DND-41 (cell line): Measurements from ENCODE around the gene KRT7.
A peak's percentile ranks its signal among the peaks of the same experiment; 100 is the strongest.
"Not testable (repeated sequence)": the region's sequence is repeated elsewhere in the genome, so short reads cannot be mapped to it uniquely, and the experiment has no call there.

ENCODE experiments used
- ATAC-seq: fragments of 200-7000 bp; cut with Tn5 transposase; 3 replicates; pipeline ENCODE4 v1.9.1; 2021; ENCODE audit warnings: low read depth; ENCODE audit not compliant: insufficient read depth
- DNase-seq: peaks from one replicate; pipeline ENCODE4 v3.0.0-alpha.2; 2020
- H2AFZ ChIP-seq: 2 replicates; pipeline ENCODE4 v1.6.0; 2012; ENCODE audit warnings: low read depth, low read length
- H3K27ac ChIP-seq: 2 replicates; pipeline ENCODE4 v1.5.1; 2012; ENCODE audit warnings: low read length, inconsistent platforms
- H3K27me3 ChIP-seq: fragments of 200-600 bp; sonication (generic); 2 replicates; pipeline ENCODE4 v1.6.0; 2012; ENCODE audit warnings: low read length, mild to moderate bottlenecking, inconsistent platforms; ENCODE audit not compliant: insufficient read depth, poor library complexity
- H3K36me3 ChIP-seq: 2 replicates; pipeline ENCODE4 v1.5.1; 2012; ENCODE audit warnings: low read length, inconsistent platforms; ENCODE audit not compliant: insufficient read depth
- H3K4me1 ChIP-seq: 2 replicates; pipeline ENCODE4 v1.5.1; 2012; ENCODE audit warnings: mild to moderate bottlenecking, low read length; ENCODE audit not compliant: insufficient read depth
- H3K4me2 ChIP-seq: 2 replicates; pipeline ENCODE4 v1.6.0; 2012; ENCODE audit warnings: mild to moderate bottlenecking, moderate library complexity, low read length, inconsistent platforms; ENCODE audit not compliant: insufficient read depth
- H3K4me3 ChIP-seq, 2 experiments: fragments of 200-600 bp in 1 of 2; shearing (Covaris generic) in 1 of 2; 2 replicates each; pipeline ENCODE4 v1.5.1; 2012 to 2016; ENCODE audit warnings: inconsistent platforms in 2 of 2, low read length in 2 of 2, mild to moderate bottlenecking in 2 of 2, low read depth in 1 of 2, moderate library complexity in 1 of 2
- H3K79me2 ChIP-seq: 2 replicates; pipeline ENCODE4 v1.6.0; 2012; ENCODE audit warnings: low read length, inconsistent platforms; ENCODE audit not compliant: insufficient read depth
- H3K9ac ChIP-seq: 2 replicates; pipeline ENCODE4 v1.6.0; 2012; ENCODE audit warnings: low read depth, mild to moderate bottlenecking, inconsistent platforms, low read length, moderate library complexity
- H3K9me3 ChIP-seq: 2 replicates; pipeline ENCODE4 v1.5.1; 2012; ENCODE audit warnings: low read length, moderate library complexity, mild to moderate bottlenecking, inconsistent platforms; ENCODE audit not compliant: insufficient read depth, severe bottlenecking
- H4K20me1 ChIP-seq: 2 replicates; pipeline ENCODE4 v1.6.0; 2012; ENCODE audit warnings: low read length; ENCODE audit not compliant: insufficient read depth
- CTCF ChIP-seq: IDR thresholded peaks from 2 replicates; pipeline ENCODE4 v1.5.1; 2012; ENCODE audit warnings: borderline replicate concordance, low read length, moderate library complexity, mild to moderate bottlenecking; ENCODE audit not compliant: poor library complexity, severe bottlenecking; ENCODE audit errors: extremely low read depth
- EZH2 ChIP-seq: IDR thresholded peaks from 3 replicates; pipeline ENCODE4 v1.6.1; 2012; ENCODE audit warnings: borderline replicate concordance, low read depth, mild to moderate bottlenecking, moderate library complexity, low read length, inconsistent platforms; ENCODE audit not compliant: severe bottlenecking

KRT7 gene

DNA sequence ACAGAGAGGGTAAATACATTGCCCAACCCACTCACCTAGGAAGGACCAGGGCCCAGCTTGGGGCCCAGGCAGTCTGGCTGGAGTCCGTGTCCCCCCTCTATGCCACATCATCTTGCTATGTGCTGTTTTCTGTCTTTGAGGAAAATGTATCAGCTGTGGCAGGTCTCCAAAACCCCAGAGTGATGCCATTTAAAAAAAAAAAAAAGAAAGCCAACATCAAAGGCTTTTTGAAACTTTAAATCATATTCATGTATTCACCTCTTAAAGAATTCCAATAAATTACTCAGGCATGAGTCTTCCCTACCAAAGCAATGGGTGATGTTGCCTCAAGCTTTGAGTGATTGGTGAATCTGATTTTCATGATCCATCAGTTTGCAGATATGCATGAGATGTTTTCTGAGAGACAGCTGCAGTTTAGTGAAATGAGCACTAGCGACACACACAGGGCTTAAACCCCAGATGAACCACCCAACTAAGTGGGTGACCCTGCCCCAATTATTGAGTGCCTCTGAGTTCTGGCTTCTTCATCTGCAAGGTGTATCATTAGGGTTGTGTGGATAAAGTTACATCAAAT lies 52.2 kb downstream of the KRT7 start:
- no peak overlapping the region for H3K9ac ChIP-seq
- no peaks in the 10 kb centered on the region for H3K79me2 ChIP-seq
- H3K4me2 ChIP-seq, result no peak overlapping the region
- DNase-seq (no peak), ATAC-seq (no peak)
- no peak overlapping the region for H3K27ac ChIP-seq
- no peaks in the 10 kb centered on the region for H3K27me3 ChIP-seq
- no peaks in the 10 kb centered on the region for H3K9me3 ChIP-seq
- H3K36me3 ChIP-seq, result no peaks in the 10 kb centered on the region
- no peaks in the 10 kb centered on the region for H3K4me1 ChIP-seq
- H4K20me1 ChIP-seq, result no peaks in the 10 kb centered on the region; the same call in 1 of the 2 replicates
- TF ChIP-seq CTCF, result no peak
- TF ChIP-seq EZH2, result no peak
- H3K4me3 ChIP-seq, result no peak overlapping the region
- H2AFZ ChIP-seq, result no peak overlapping the region

DNA sequence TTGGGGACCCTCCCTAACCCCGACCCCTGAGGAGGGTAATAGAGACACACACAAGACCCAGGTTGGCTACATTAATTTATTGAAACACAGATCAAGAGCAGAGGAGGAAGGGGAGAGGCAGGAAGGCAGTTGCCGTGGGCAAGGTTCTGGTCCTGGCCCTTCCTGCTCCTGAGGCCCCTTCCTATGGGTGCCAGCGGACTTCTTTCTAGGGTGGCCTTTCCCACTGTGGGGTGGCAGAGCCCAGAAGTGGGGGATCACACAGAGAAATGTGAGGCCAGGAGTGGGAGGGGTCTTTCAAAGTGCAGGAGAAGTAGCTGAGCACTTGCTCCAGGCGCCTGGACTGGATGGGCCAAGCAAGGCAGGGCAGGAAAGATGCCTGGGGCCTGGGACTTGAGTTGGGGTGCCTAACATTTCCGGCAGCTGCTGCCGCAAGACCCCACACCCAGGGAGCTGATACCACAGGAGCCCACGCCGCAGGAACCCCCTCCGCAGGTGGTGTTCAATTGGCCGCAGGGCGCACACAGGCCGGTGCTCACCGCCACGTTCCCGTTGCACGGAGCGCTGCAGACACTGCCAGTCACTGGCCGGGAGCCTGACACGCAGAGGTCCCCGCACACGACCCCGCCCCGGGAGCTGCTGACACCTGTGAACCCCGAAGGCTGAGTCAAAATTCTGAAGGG lies 52.9 kb downstream of the KRT7 start:
- Histone ChIP-seq H4K20me1 (no peaks in the 10 kb centered on the region), H2AFZ (no peak overlapping the region), H3K27ac (no peak overlapping the region), H3K79me2 (no peaks in the 10 kb centered on the region), H3K4me3 (no peak overlapping the region), H3K4me2 (no peak overlapping the region), H3K4me1 (no peaks in the 10 kb centered on the region), H3K9me3 (no peaks in the 10 kb centered on the region), H3K9ac (no peak overlapping the region), H3K27me3 (no peaks in the 10 kb centered on the region), H3K36me3 (no peaks in the 10 kb centered on the region)
- TF ChIP-seq EZH2, result no peak
- no peak for TF ChIP-seq CTCF
- DNase-seq, result no peak
- ATAC-seq, result no peak

DNA sequence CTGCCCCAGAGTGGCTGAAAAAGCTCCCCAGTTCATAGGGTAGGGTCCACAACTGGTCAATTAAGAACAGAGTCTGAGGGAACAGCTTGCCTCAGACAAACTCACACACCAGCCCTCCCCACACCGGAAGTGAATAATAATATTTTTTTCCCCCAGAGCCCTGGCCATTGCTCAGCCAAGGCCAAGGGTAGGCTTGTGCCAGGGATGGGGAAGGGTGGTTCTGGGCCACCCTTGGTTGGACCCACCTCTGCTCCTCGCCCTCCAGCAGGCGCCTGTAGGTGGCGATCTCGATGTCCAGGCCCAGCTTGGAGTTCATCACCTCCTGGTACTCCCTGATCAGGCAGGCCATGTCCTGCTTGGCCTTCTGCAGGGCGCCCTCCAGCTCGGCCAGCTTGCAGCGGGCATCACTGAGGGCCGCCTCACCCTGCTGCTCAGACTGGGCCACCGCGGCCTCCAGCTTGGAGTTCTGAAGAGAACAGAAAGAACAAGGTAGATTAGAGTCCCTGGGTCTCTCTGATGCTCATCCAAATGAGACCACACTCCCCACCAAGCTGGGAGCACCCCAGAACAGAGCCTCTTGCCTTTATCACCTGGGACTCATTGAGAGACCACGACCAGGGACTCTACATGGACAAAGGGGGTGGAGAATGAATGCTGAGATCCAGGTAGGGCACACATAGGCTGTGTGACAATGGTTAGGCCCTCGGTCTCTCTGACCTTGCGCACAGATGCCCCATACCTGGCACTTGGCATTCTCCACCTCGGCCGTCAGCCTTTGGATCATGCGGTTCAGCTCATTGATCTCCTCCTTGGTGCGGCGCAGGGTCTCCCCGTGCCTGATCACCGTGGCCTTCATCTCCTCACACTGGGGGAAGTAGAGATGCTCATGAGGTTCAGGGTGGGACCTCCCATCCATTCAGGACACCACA lies 54.1 kb downstream of the KRT7 start:
- not testable (repeated sequence) for H3K9me3 ChIP-seq, H3K36me3 ChIP-seq, H3K9ac ChIP-seq, H2AFZ ChIP-seq, H4K20me1 ChIP-seq, DNase-seq, H3K27ac ChIP-seq, H3K79me2 ChIP-seq, H3K4me1 ChIP-seq, ATAC-seq, H3K4me3 ChIP-seq, H3K4me2 ChIP-seq, H3K27me3 ChIP-seq
- TF ChIP-seq CTCF, result peak; percentile 18

GRCh38 chr12:52287816-52288805 lies 55.1 kb downstream of the KRT7 start:
- DNase-seq, H3K9ac ChIP-seq, H3K27me3 ChIP-seq, H3K27ac ChIP-seq, H2AFZ ChIP-seq, H3K9me3 ChIP-seq, H3K79me2 ChIP-seq, H4K20me1 ChIP-seq, H3K4me3 ChIP-seq, H3K4me1 ChIP-seq, H3K36me3 ChIP-seq, H3K4me2 ChIP-seq: not testable (repeated sequence)
- ATAC-seq, result peak; percentile 52; the same call in 1 of the 3 replicates

DNA sequence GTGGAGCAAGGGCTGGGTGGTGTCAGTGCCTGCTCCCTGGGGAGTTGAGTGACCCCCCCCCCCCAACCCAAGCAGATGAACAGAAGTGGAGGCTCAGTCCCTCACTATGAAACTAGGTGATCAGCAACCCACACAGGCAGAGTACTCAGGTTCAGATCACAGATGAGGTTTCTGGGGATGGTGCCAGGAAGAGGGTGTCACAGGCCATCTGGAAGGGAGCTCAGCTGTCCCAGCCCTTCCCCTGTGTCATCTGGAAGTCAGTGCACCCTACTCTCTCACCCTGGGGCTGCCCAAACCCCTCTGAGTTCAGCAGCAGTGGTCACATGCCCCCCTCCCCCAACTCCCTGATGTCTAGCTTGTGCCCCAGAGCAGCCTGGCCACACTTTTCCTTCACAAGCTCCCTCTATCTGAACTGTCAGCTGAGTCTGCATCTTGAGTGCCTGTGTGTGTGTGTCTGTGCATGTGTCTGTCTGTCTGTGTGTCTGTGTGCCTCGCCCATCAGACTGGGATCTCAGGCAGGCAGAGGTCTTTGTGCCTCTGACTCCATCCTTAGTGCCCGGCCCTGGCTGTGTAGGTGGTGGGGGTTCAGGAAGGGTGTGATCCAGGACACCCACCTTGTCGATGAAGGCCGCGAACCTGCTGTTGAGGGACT lies 57.6 kb downstream of the KRT7 start:
- H4K20me1 ChIP-seq, ATAC-seq: not testable (repeated sequence)

More for the DNA sequence above, 57.6 kb downstream of the KRT7 start:
- not testable (repeated sequence) for H3K4me1 ChIP-seq, H3K4me3 ChIP-seq, H3K4me2 ChIP-seq, DNase-seq, H3K27me3 ChIP-seq, H3K36me3 ChIP-seq, H3K9ac ChIP-seq, H3K79me2 ChIP-seq, H3K27ac ChIP-seq, H2AFZ ChIP-seq, H3K9me3 ChIP-seq
